Measurements from ENCODE around the gene BST1.

BST1 gene

DNA sequence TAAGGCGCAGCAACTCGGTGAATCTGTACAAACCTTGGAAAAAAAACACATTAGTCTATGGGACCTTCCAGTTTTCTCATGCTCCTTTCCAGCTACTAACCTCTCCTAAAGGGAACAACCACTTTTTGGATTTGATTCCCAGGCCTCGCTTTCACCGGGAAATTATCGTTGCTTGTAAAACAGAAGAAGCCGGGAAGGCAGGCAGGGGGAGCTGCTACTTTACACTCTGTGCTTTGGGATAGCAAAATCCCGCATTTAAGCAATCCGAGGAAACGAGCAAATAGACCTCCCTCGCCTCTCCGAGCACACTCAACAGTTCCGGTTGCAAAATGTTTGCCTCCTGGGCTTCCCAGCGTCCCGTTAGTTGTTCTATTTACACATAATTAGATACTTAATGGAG lies 76.4 kb downstream of the BST1 start:
- peak; percentile 66 for DNase-seq (ENCODE audit: low spot score)

DNA sequence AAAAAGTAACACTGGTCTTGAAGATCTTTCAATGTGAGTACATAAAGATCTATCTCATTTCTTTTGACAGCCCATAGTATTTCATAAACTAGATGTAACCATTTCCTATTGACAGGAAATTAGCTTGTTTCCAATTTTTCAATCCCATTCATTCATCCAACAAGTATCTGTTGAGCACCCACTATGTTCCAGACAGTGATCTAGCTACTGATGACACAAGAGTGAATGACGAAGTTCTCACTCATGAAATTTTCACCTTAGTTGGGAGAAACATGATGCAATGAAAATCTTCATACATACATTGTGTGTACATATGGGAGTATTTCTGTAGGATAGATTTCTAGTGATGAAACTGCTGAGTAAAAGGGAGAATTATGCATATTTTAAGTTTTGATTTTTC lies 76.9 kb downstream of the BST1 start:
- no peak for DNase-seq (ENCODE audit: low spot score)

DNA sequence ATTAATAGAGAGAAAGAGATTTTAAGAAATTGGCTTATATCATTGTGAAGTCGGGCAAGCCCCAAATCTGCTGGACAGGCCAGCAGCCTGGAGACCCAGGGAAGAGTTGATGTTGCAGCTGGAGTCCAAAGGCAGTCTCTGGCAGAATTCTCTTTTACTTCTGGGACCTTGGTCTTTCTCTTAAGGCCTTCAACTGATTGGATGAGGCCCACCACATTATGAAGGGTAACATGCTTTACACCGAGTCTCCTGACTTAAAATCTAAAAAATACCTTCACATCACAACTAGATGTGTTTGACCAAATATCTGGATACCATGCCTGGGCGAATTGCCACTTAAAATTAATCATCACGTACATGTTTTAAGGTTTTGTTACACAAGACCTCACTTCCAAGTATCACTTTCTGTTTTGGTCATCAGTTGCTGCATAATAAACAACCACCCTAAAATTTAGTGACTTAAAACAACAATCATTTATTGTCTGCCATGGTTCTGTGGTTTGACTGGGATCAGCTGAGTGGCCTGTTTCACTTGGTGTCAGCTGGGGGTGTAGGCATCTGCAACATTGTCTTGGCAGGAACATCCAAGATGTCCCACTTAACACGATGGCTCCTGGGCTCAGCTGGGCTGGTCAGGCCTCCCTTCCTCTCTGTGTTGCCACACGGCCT lies 78.7 kb downstream of the BST1 start:
- no peak for DNase-seq (ENCODE audit: low spot score)

All from pons (tissue), 1 donor.